NB4 (cell line): ENCODE results near the gene C2orf80.

Experiments used
- CTCF ChIP-seq: IDR thresholded peaks from one replicate; pipeline ENCODE4 v1.5.1; 2012; ENCODE audit warnings: low read depth, low read length
- POLR2A ChIP-seq: IDR thresholded peaks from 2 replicates; pipeline ENCODE4 v1.6.1; 2011; ENCODE audit warnings: mild to moderate bottlenecking; ENCODE audit not compliant: insufficient read length; ENCODE audit errors: extremely low read depth

DNA sequence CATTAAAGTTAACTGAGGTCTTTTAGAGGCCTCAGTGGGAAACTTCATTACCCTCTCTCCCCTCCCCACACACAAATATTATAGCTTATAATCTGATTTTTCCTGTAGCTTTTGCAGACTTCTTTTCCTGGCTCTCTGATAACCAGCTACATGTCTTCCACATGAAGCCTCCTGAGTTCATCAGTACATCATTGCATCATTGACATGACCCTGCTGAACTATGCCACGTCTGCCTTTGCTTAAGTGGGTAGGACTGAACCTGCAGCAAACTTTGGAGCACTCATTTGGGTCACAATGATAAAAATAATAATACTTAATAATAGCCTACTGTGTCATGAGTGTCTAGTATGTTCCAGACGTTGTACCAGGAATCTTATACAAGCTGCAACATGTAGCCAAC is 33.4 kb downstream of the C2orf80 start:
- TF ChIP-seq CTCF (no peak), POLR2A (no peak)
